Trophoblast cell (in vitro differentiated cells and primary cell): ENCODE measurements around the gene SPOUT1.
"Not testable (repeated sequence)": the region's sequence is repeated elsewhere in the genome, so short reads cannot be mapped to it uniquely, and the experiment has no call there.

ENCODE experiments used
- DNase-seq, 2 donors: peaks; one replicate each; pipeline ENCODE4 v3.0.0-alpha.2; 2016
- H2AFZ ChIP-seq: 2 replicates; pipeline ENCODE4 v1.6.1; 2013; ENCODE audit warnings: low read length, moderate library complexity, mild to moderate bottlenecking; ENCODE audit not compliant: insufficient read depth, poor library complexity
- H2AK5ac ChIP-seq: 2 replicates; pipeline ENCODE4 v1.6.1; 2013; ENCODE audit warnings: mild to moderate bottlenecking, low read length
- H2BK120ac ChIP-seq: 2 replicates; pipeline ENCODE4 v1.6.1; 2013; ENCODE audit warnings: low read length, mild to moderate bottlenecking, moderate library complexity; ENCODE audit not compliant: insufficient read depth, poor library complexity
- H2BK12ac ChIP-seq: 2 replicates; pipeline ENCODE4 v1.6.1; 2013; ENCODE audit warnings: mild to moderate bottlenecking, low read length, moderate library complexity
- H2BK5ac ChIP-seq: 2 replicates; pipeline ENCODE4 v1.6.1; 2013; ENCODE audit warnings: low read length, low read depth, moderate library complexity, mild to moderate bottlenecking; ENCODE audit not compliant: poor library complexity
- H3K14ac ChIP-seq: 2 replicates; pipeline ENCODE4 v1.6.1; 2013; ENCODE audit warnings: mild to moderate bottlenecking, low read length
- H3K18ac ChIP-seq: 2 replicates; pipeline ENCODE4 v1.6.1; 2013; ENCODE audit warnings: mild to moderate bottlenecking, low read length
- H3K23ac ChIP-seq: 2 replicates; pipeline ENCODE4 v1.6.1; 2013; ENCODE audit warnings: low read length
- H3K27ac ChIP-seq: 2 replicates; pipeline ENCODE4 v1.5.1; 2013; ENCODE audit warnings: low read depth, mild to moderate bottlenecking, inconsistent platforms, low read length, moderate library complexity
- H3K27me3 ChIP-seq: 2 replicates; pipeline ENCODE4 v1.6.1; 2013; ENCODE audit warnings: inconsistent platforms, mild to moderate bottlenecking, low read length, moderate library complexity; ENCODE audit not compliant: insufficient read depth
- H3K36me3 ChIP-seq, 2 experiments: 1 replicate in 1 of 2; 2 replicates in 1 of 2; pipeline ENCODE4 v1.6.1; 2013; ENCODE audit warnings: low read length in 2 of 2, mild to moderate bottlenecking in 2 of 2, moderate library complexity in 1 of 2; ENCODE audit not compliant: insufficient read depth in 2 of 2, control insufficient read depth in 1 of 2
- H3K4ac ChIP-seq: 2 replicates; pipeline ENCODE4 v1.6.1; 2013; ENCODE audit warnings: low read depth, mild to moderate bottlenecking, low read length, moderate library complexity
- H3K4me1 ChIP-seq, 2 experiments: 1 replicate in 1 of 2; 2 replicates in 1 of 2; pipeline ENCODE4 v1.6.1; 2013; ENCODE audit warnings: low read length in 2 of 2, mild to moderate bottlenecking in 2 of 2, moderate library complexity in 1 of 2; ENCODE audit not compliant: insufficient read depth in 2 of 2, control insufficient read depth in 1 of 2
- H3K4me2 ChIP-seq: 2 replicates; pipeline ENCODE4 v1.6.1; 2013; ENCODE audit warnings: inconsistent platforms, mild to moderate bottlenecking, low read length, moderate library complexity
- H3K4me3 ChIP-seq: 2 replicates; pipeline ENCODE4 v1.5.1; 2013; ENCODE audit warnings: mild to moderate bottlenecking, low read depth, low read length, inconsistent platforms
- H3K79me1 ChIP-seq: one replicate; pipeline ENCODE4 v1.6.1; 2013; ENCODE audit warnings: low read length
- H3K79me2 ChIP-seq: 2 replicates; pipeline ENCODE4 v1.6.1; 2013; ENCODE audit warnings: low read length, mild to moderate bottlenecking; ENCODE audit not compliant: control insufficient read depth, insufficient read depth, poor library complexity
- H3K9ac ChIP-seq: 2 replicates; pipeline ENCODE4 v1.6.1; 2013; ENCODE audit warnings: mild to moderate bottlenecking, low read length
- H3K9me3 ChIP-seq: 2 replicates; pipeline ENCODE4 v1.6.1; 2013; ENCODE audit warnings: low read depth, mild to moderate bottlenecking, control low read depth, inconsistent platforms, low read length; ENCODE audit not compliant: insufficient read depth
- H4K12ac ChIP-seq: 2 replicates; pipeline ENCODE4 v1.6.1; 2013; ENCODE audit warnings: low read depth, mild to moderate bottlenecking, low read length, moderate library complexity
- H4K8ac ChIP-seq: 2 replicates; pipeline ENCODE4 v1.6.1; 2013; ENCODE audit warnings: low read depth, mild to moderate bottlenecking, low read length, moderate library complexity
- H4K91ac ChIP-seq: one replicate; pipeline ENCODE4 v1.6.1; 2013; ENCODE audit warnings: low read depth, mild to moderate bottlenecking, low read length, moderate library complexity
- WGBS: extraction: QIAGEN DNeasy Blood & Tissue Kit; methylation state at CpG from one replicate; pipeline ENCODE4 v1.1.7; 2013; ENCODE audit warnings: missing lambda C conversion rate; ENCODE audit not compliant: insufficient read length, insufficient coverage; ENCODE audit errors: extremely low coverage; 5-methylcytosine and 5-hydroxymethylcytosine counted together

SPOUT1 gene

GRCh38 chr9:128798896-128799295, 30.7 kb downstream of the SPOUT1 start:
- H4K8ac ChIP-seq = no peak overlapping the region
- no CpG with 5 or more reads among the region's 8 CpGs for WGBS
- no peak overlapping the region for H2AK5ac ChIP-seq
- peaks cover 49 to 60% of the 10 kb centered on the region in 2 experiments for H3K36me3 ChIP-seq
- no peak overlapping the region for H3K14ac ChIP-seq
- H2AFZ ChIP-seq = no peak overlapping the region
- H4K91ac ChIP-seq = no peak overlapping the region
- no peaks in the 10 kb centered on the region for H3K27me3 ChIP-seq
- H3K4me1 ChIP-seq = no peaks in the 10 kb centered on the region
- no peak overlapping the region for H3K4me3 ChIP-seq
- H3K23ac ChIP-seq = no peak overlapping the region
- no peak overlapping the region for H2BK120ac ChIP-seq
- no peak overlapping the region for H2BK5ac ChIP-seq
- H3K18ac ChIP-seq = no peak overlapping the region
- no peak overlapping the region for H4K12ac ChIP-seq
- H3K9ac ChIP-seq = no peak overlapping the region
- no peaks in the 10 kb centered on the region for H3K79me2 ChIP-seq
- H3K4me2 ChIP-seq = no peak overlapping the region
- H3K9me3 ChIP-seq = no peaks in the 10 kb centered on the region
- H3K79me1 ChIP-seq = no peaks in the 10 kb centered on the region
- H2BK12ac ChIP-seq = no peak overlapping the region
- DNase-seq = no peak
- no peak overlapping the region for H3K4ac ChIP-seq
- H3K27ac ChIP-seq = no peak overlapping the region

GRCh38 chr9:128794961-128795360, 34.6 kb downstream of the SPOUT1 start:
- not testable (repeated sequence) for H2BK120ac ChIP-seq, DNase-seq, H3K9ac ChIP-seq, H2AK5ac ChIP-seq, H3K4me1 ChIP-seq, H3K79me1 ChIP-seq, H3K4ac ChIP-seq, H2BK12ac ChIP-seq, H3K79me2 ChIP-seq, H4K91ac ChIP-seq, H3K4me2 ChIP-seq, H3K23ac ChIP-seq, H3K27me3 ChIP-seq, H3K9me3 ChIP-seq, H3K27ac ChIP-seq, H3K4me3 ChIP-seq, H4K12ac ChIP-seq, H2BK5ac ChIP-seq, H3K14ac ChIP-seq, H2AFZ ChIP-seq, H4K8ac ChIP-seq, H3K18ac ChIP-seq
- no CpG with 5 or more reads among the region's 2 CpGs for WGBS
- H3K36me3 ChIP-seq = peaks cover 60 to 68% of the 10 kb centered on the region in 2 experiments

GRCh38 chr9:128792978-128793686, 36.5 kb downstream of the SPOUT1 start:
- H3K9ac ChIP-seq = no peak overlapping the region
- H3K79me1 ChIP-seq = no peaks in the 10 kb centered on the region
- peaks cover 2% of the 10 kb centered on the region for H3K9me3 ChIP-seq
- H2AFZ ChIP-seq = no peak overlapping the region
- H3K36me3 ChIP-seq = peaks cover 52 to 58% of the 10 kb centered on the region in 2 experiments
- no peak overlapping the region for H3K4ac ChIP-seq
- no peak overlapping the region for H3K4me2 ChIP-seq
- no peak overlapping the region for H3K4me3 ChIP-seq
- no peak overlapping the region for H3K14ac ChIP-seq
- no peaks in the 10 kb centered on the region for H3K27me3 ChIP-seq
- no peak overlapping the region for H4K12ac ChIP-seq
- H4K91ac ChIP-seq = no peak overlapping the region
- H2BK12ac ChIP-seq = no peak overlapping the region
- no peak overlapping the region for H2AK5ac ChIP-seq
- no peak overlapping the region for H3K23ac ChIP-seq
- no peak overlapping the region for H3K27ac ChIP-seq
- H2BK5ac ChIP-seq = no peak overlapping the region
- peaks cover 4% of the 10 kb centered on the region in 2 experiments for H3K4me1 ChIP-seq
- no CpG with 5 or more reads among the region's 8 CpGs for WGBS
- no peak for DNase-seq
- H3K79me2 ChIP-seq = no peaks in the 10 kb centered on the region
- no peak overlapping the region for H4K8ac ChIP-seq
- H2BK120ac ChIP-seq = no peak overlapping the region
- H3K18ac ChIP-seq = no peak overlapping the region

GRCh38 chr9:128792134-128792533, 37.5 kb downstream of the SPOUT1 start:
- no peak overlapping the region for H3K14ac ChIP-seq
- no CpG with 5 or more reads among the region's 9 CpGs for WGBS

More at GRCh38 chr9:128792134-128792533, 37.5 kb downstream of the SPOUT1 start:
- no peak overlapping the region for H2BK12ac ChIP-seq
- no peak overlapping the region for H3K18ac ChIP-seq
- no peak overlapping the region for H2BK120ac ChIP-seq
- H3K9me3 ChIP-seq = peaks cover 2% of the 10 kb centered on the region
- H3K79me1 ChIP-seq = peaks cover 3% of the 10 kb centered on the region
- no peak overlapping the region for H3K4ac ChIP-seq
- H3K4me2 ChIP-seq = no peak overlapping the region
- no peak overlapping the region for H2BK5ac ChIP-seq
- no peak overlapping the region for H3K4me3 ChIP-seq
- no peak overlapping the region for H3K27ac ChIP-seq
- peaks cover 3% of the 10 kb centered on the region for H3K79me2 ChIP-seq
- H3K27me3 ChIP-seq = no peaks in the 10 kb centered on the region
- peaks cover 47 to 51% of the 10 kb centered on the region in 2 experiments for H3K36me3 ChIP-seq
- no peak for DNase-seq
- no peak overlapping the region for H4K91ac ChIP-seq
- H3K9ac ChIP-seq = no peak overlapping the region
- no peak overlapping the region for H4K8ac ChIP-seq
- no peak overlapping the region for H4K12ac ChIP-seq
- no peak overlapping the region for H2AK5ac ChIP-seq
- no peak overlapping the region for H3K23ac ChIP-seq
- H3K4me1 ChIP-seq = peaks cover 5% of the 10 kb centered on the region in 2 experiments
- H2AFZ ChIP-seq = no peak overlapping the region
